ENCODE data around the gene TNS2.

GRCh38 chr12:53006810-53007309 is 43.0 kb upstream of the TNS2 start:
- TF ChIP-seq CTCF (CRISPR knock-in tag; IDR thresholded peaks at IDR 0.05) (no peak), SETDB1 (CRISPR knock-in tag; IDR thresholded peaks at IDR 0.05; ENCODE audit: borderline replicate concordance) (no peak), ZNF142 (CRISPR knock-in tag; IDR thresholded peaks at IDR 0.05) (no peak), DPF2 (CRISPR knock-in tag; IDR thresholded peaks at IDR 0.05; ENCODE audit: borderline replicate concordance, low read depth) (no peak), GMEB1 (CRISPR knock-in tag; IDR thresholded peaks at IDR 0.05; ENCODE audit: borderline replicate concordance) (no peak), ZNF616 (CRISPR knock-in tag; IDR thresholded peaks at IDR 0.05; ENCODE audit: low read depth) (no peak), EP300 (IDR thresholded peaks at IDR 0.05; ENCODE audit: low read depth in 2 of 2, low read length in 2 of 2) (no peak), EP300 (CRISPR knock-in tag; IDR thresholded peaks at IDR 0.05; ENCODE audit: borderline replicate concordance) (no peak; the same call in 1 of the 2 replicates), ATF1 (CRISPR knock-in tag; IDR thresholded peaks at IDR 0.05) (no peak), NCOA2 (CRISPR knock-in tag; IDR thresholded peaks at IDR 0.05) (no peak)
- TF ChIP-seq, protein P1, sequence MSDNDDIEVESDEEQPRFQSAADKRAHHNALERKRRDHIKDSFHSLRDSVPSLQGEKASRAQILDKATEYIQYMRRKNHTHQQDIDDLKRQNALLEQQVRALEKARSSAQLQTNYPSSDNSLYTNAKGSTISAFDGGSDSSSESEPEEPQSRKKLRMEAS (IDR thresholded peaks at IDR 0.05) = peak; percentile 87
- TF ChIP-seq, protein P2, sequence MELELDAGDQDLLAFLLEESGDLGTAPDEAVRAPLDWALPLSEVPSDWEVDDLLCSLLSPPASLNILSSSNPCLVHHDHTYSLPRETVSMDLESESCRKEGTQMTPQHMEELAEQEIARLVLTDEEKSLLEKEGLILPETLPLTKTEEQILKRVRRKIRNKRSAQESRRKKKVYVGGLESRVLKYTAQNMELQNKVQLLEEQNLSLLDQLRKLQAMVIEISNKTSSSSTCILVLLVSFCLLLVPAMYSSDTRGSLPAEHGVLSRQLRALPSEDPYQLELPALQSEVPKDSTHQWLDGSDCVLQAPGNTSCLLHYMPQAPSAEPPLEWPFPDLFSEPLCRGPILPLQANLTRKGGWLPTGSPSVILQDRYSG (CRISPR knock-in tag; IDR thresholded peaks at IDR 0.05) = no peak
- TF ChIP-seq, protein P3, sequence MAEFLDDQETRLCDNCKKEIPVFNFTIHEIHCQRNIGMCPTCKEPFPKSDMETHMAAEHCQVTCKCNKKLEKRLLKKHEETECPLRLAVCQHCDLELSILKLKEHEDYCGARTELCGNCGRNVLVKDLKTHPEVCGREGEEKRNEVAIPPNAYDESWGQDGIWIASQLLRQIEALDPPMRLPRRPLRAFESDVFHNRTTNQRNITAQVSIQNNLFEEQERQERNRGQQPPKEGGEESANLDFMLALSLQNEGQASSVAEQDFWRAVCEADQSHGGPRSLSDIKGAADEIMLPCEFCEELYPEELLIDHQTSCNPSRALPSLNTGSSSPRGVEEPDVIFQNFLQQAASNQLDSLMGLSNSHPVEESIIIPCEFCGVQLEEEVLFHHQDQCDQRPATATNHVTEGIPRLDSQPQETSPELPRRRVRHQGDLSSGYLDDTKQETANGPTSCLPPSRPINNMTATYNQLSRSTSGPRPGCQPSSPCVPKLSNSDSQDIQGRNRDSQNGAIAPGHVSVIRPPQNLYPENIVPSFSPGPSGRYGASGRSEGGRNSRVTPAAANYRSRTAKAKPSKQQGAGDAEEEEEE (CRISPR knock-in tag; IDR thresholded peaks at IDR 0.05; ENCODE audit: borderline replicate concordance) = no peak

Measured in HepG2 (cell line).